ENCODE data around the gene ANKUB1. TPM values are rescaled to one million over a fixed set of nuclear protein-coding genes. Genes with fewer than 3 reads are reported as not detected.

The ANKUB1 gene
- total RNA-seq, 1 donor from 2014 or later = not detected

- Mint-ChIP-seq H3K27me3 (ENCODE audit: low read depth) (peaks cover 28% of the 10 kb centered on the region), H3K9me3 (no peaks in the 10 kb centered on the region), H3K4me3 (no peak overlapping the region), H3K4me1 (peaks cover 4% of the 10 kb centered on the region), H3K36me3 (ENCODE audit: low read depth) (no peaks in the 10 kb centered on the region), H3K27ac (ENCODE audit: unreplicated experiment) (no peak overlapping the region)
- DNase-seq (ENCODE audit: low read depth, low spot score) = no peak
- no peak for TF ChIP-seq CTCF (conservative IDR thresholded peaks at IDR 0.05)
These were observed 28.1 kb downstream of the ANKUB1 start for GRCh38 chr3:149764302-149764701.

GRCh38 chr3:149763565-149764195 lies 28.7 kb downstream of the ANKUB1 start:
- Mint-ChIP-seq H3K27ac (ENCODE audit: unreplicated experiment) (no peak overlapping the region), H3K4me3 (no peak overlapping the region), H3K4me1 (peaks cover 4% of the 10 kb centered on the region), H3K27me3 (ENCODE audit: low read depth) (peaks cover 34% of the 10 kb centered on the region), H3K9me3 (no peaks in the 10 kb centered on the region), H3K36me3 (ENCODE audit: low read depth) (no peaks in the 10 kb centered on the region)
- TF ChIP-seq CTCF (conservative IDR thresholded peaks at IDR 0.05) = no peak
- no peak for DNase-seq (ENCODE audit: low read depth, low spot score)

GRCh38 chr3:149753717-149754116 lies 38.6 kb downstream of the ANKUB1 start:
- DNase-seq (ENCODE audit: low read depth, low spot score) = no peak
- no peak for TF ChIP-seq CTCF (conservative IDR thresholded peaks at IDR 0.05)
- Mint-ChIP-seq H3K4me3 (peak overlapping the region; percentile 99), H3K27ac (ENCODE audit: unreplicated experiment) (no peak overlapping the region), H3K9me3 (no peaks in the 10 kb centered on the region), H3K4me1 (peaks cover 22% of the 10 kb centered on the region), H3K36me3 (ENCODE audit: low read depth) (no peaks in the 10 kb centered on the region), H3K27me3 (ENCODE audit: low read depth) (peaks cover 40% of the 10 kb centered on the region)

GRCh38 chr3:149752788-149753136 lies 39.6 kb downstream of the ANKUB1 start:
- H3K9me3 Mint-ChIP-seq = no peaks in the 10 kb centered on the region
- TF ChIP-seq CTCF (conservative IDR thresholded peaks at IDR 0.05) = no peak
- H3K27ac Mint-ChIP-seq (ENCODE audit: unreplicated experiment) = no peak overlapping the region
- H3K36me3 Mint-ChIP-seq (ENCODE audit: low read depth) = no peaks in the 10 kb centered on the region
- peak overlapping the region; percentile 99 for H3K4me3 Mint-ChIP-seq
- no peak for DNase-seq (ENCODE audit: low read depth, low spot score)
- H3K4me1 Mint-ChIP-seq = peaks cover 22% of the 10 kb centered on the region
- peaks cover 34% of the 10 kb centered on the region for H3K27me3 Mint-ChIP-seq (ENCODE audit: low read depth)

GRCh38 chr3:149752051-149752787 lies 40.1 kb downstream of the ANKUB1 start, which contains the start of gene COMMD2:
COMMD2 (minus strand) TSS chr3:149752489; CDS start chr3:149752444, 45 bp downstream.
- Mint-ChIP-seq H3K4me1 (peaks cover 22% of the 10 kb centered on the region), H3K27ac (ENCODE audit: unreplicated experiment) (peak within 1 kb of the TSS; percentile 96), H3K27me3 (ENCODE audit: low read depth) (peaks cover 29% of the 10 kb centered on the region), H3K36me3 (ENCODE audit: low read depth) (peaks cover 2% of the 10 kb centered on the region), H3K9me3 (no peaks in the 10 kb centered on the region), H3K4me3 (peak within 1 kb of the TSS; percentile 99)
- DNase-seq (ENCODE audit: low read depth, low spot score) = peak; percentile 63
- TF ChIP-seq CTCF (conservative IDR thresholded peaks at IDR 0.05) = peak; percentile 64
